CD8-positive, alpha-beta memory T cell (primary cell): Measurements from ENCODE around the gene CEP192. TPM values are rescaled to one million over a fixed set of nuclear protein-coding genes. Genes with fewer than 3 reads are reported as not detected.
"Not testable (repeated sequence)": the region's sequence is repeated elsewhere in the genome, so short reads cannot be mapped to it uniquely, and the experiment has no call there.

ENCODE experiments used
- CTCF ChIA-PET: fragments of 350-600 bp; sonication (Branson Sonifier 250); formaldehyde crosslinking; loops from one replicate; lab custom pipeline; 2021; ENCODE audit warnings: antibody characterized with exemption; lab: Charles Lee
- POLR2A ChIA-PET: fragments of 350-600 bp; sonication (Branson Sonifier 250); formaldehyde crosslinking; loops from one replicate; lab custom pipeline; 2021; ENCODE audit warnings: antibody characterized with exemption; lab: Charles Lee
- DNase-seq, 5 donors: peaks; one replicate each; pipeline versions ENCODE4 v3.0.0 to v3.0.0-alpha.2; 2020 to 2022; ENCODE audit warnings: mixed read lengths in 1 of 5
- H3K27ac ChIP-seq: one replicate; pipeline ENCODE4 v1.7.0; 2013; ENCODE audit warnings: low read depth, mild to moderate bottlenecking, low read length, moderate library complexity
- H3K27me3 ChIP-seq: 2 replicates; pipeline ENCODE4 v1.7.0; 2013; ENCODE audit warnings: low read length, mild to moderate bottlenecking; ENCODE audit not compliant: insufficient read depth, poor library complexity, severe bottlenecking
- H3K36me3 ChIP-seq: 2 replicates; pipeline ENCODE4 v1.7.0; 2013; ENCODE audit warnings: mild to moderate bottlenecking, low read length, moderate library complexity; ENCODE audit not compliant: insufficient read depth
- H3K4me1 ChIP-seq: 2 replicates; pipeline ENCODE4 v1.7.0; 2013; ENCODE audit warnings: mild to moderate bottlenecking, low read length, moderate library complexity; ENCODE audit not compliant: insufficient read depth
- H3K4me3 ChIP-seq: 2 replicates; pipeline ENCODE4 v1.7.0; 2013; ENCODE audit warnings: mild to moderate bottlenecking, low read length
- H3K9me3 ChIP-seq: 2 replicates; pipeline ENCODE4 v1.7.0; 2013; ENCODE audit warnings: mild to moderate bottlenecking, low read length
- H3K27ac Mint-ChIP-seq, 8 donors: one replicate each; pipeline ENCODE4 v1.8.0; 2020 to 2021; ENCODE audit warnings: mixed read lengths in 8 of 8, mild to moderate bottlenecking in 6 of 8, inconsistent platforms in 3 of 8, moderate library complexity in 3 of 8
- H3K27me3 Mint-ChIP-seq, 2 donors: one replicate each; pipeline ENCODE4 v1.8.0; 2020 to 2021; ENCODE audit warnings: mixed read lengths in 2 of 2, mild to moderate bottlenecking in 1 of 2, moderate library complexity in 1 of 2
- H3K36me3 Mint-ChIP-seq, 3 donors: one replicate each; pipeline ENCODE4 v1.8.0; 2020 to 2021; ENCODE audit warnings: mixed read lengths in 3 of 3, inconsistent platforms in 1 of 3, mild to moderate bottlenecking in 1 of 3
- H3K4me1 Mint-ChIP-seq, 3 donors: one replicate each; pipeline ENCODE4 v1.8.0; 2020 to 2021; ENCODE audit warnings: mixed read lengths in 3 of 3, inconsistent platforms in 1 of 3, mild to moderate bottlenecking in 1 of 3
- H3K4me3 Mint-ChIP-seq, 7 donors: one replicate each; pipeline ENCODE4 v1.8.0; 2020 to 2021; ENCODE audit warnings: mixed read lengths in 7 of 7, mild to moderate bottlenecking in 6 of 7, moderate library complexity in 4 of 7, inconsistent platforms in 2 of 7
- H3K9me3 Mint-ChIP-seq, 5 donors: one replicate each; pipeline ENCODE4 v1.8.0; 2020 to 2022; ENCODE audit warnings: mixed read lengths in 5 of 5, mild to moderate bottlenecking in 3 of 5, moderate library complexity in 2 of 5, inconsistent platforms in 1 of 5
- polyA plus RNA-seq: library from polyadenylated mRNA; unstranded; fragments of 300-500 nt; fragmentation: Illumina TruSeq; gene quantifications from one replicate; pipeline ENCODE4 v1.2.3, GENCODE V29; 2021
- total RNA-seq, 2 experiments: library from RNA; stranded (reverse); gene quantifications; one replicate each; pipeline ENCODE4 v1.2.3, GENCODE V29; 2021

CEP192 gene
- total and polyA plus RNA-seq, 3 experiments from 2014 or later = 6.5 to 24.3 (median 21.9) TPM

GRCh38 chr18:12976305-12976704, 14.9 kb upstream of the CEP192 start:
- Histone ChIP-seq H3K27ac (no peak overlapping the region), H3K9me3 (no peaks in the 10 kb centered on the region), H3K27me3 (no peaks in the 10 kb centered on the region), H3K4me3 (no peak overlapping the region), H3K36me3 (peaks cover 17% of the 10 kb centered on the region), H3K4me1 (no peaks in the 10 kb centered on the region)
- Mint-ChIP-seq H3K4me3 (no peak overlapping the region), H3K4me1 (peaks cover 0 to 4% (median 3%) of the 10 kb centered on the region in 3 donors), H3K36me3 (peaks cover 9 to 57% (median 22%) of the 10 kb centered on the region in 3 donors), H3K9me3 (no peaks in the 10 kb centered on the region), H3K27ac (no peak overlapping the region), H3K27me3 (no peaks in the 10 kb centered on the region)
- ChIA-PET CTCF (no interaction called here), POLR2A (no interaction called here)
- DNase-seq = no peak

- H3K9me3 Mint-ChIP-seq, DNase-seq, H3K4me3 Mint-ChIP-seq, H3K9me3 ChIP-seq, H3K27me3 ChIP-seq, POLR2A ChIA-PET, H3K36me3 ChIP-seq, H3K4me1 Mint-ChIP-seq, H3K4me1 ChIP-seq, H3K27me3 Mint-ChIP-seq, H3K27ac Mint-ChIP-seq, CTCF ChIA-PET, H3K4me3 ChIP-seq, H3K27ac ChIP-seq: not testable (repeated sequence)
- H3K36me3 Mint-ChIP-seq = peaks cover 0 to 50% (median 15%) of the 10 kb centered on the region in 3 donors
These were observed 11.1 kb upstream of the CEP192 start for GRCh38 chr18:12980065-12980464.

GRCh38 chr18:12989397-12990122, 1.6 kb upstream of the CEP192 start:
- POLR2A ChIA-PET = interaction anchor here (1.0 to 1.6 kb wide), 2 partner anchors 41 to 106 kb away, joined by 3 to 17 read pairs; partner anchors contain the start of genes PTPN2 and SEH1L
- Histone ChIP-seq H3K4me1 (peaks cover 31% of the 10 kb centered on the region), H3K27ac (no peak overlapping the region), H3K36me3 (no peaks in the 10 kb centered on the region), H3K9me3 (no peaks in the 10 kb centered on the region), H3K4me3 (no peak overlapping the region), H3K27me3 (no peaks in the 10 kb centered on the region)
- CTCF ChIA-PET = interaction anchor here (2.2 kb wide), 1 partner anchor 41 kb away, joined by 5 read pairs; the partner anchor contains the start of gene SEH1L
- Mint-ChIP-seq H3K27ac (peak overlapping the region; percentile 26 to 96 (median 88)), H3K4me3 (peak overlapping the region; percentile 93 to 100 (median 97)), H3K36me3 (peaks cover 0 to 19% (median 3%) of the 10 kb centered on the region in 3 donors), H3K4me1 (peaks cover 15 to 20% (median 16%) of the 10 kb centered on the region in 3 donors), H3K9me3 (peaks cover 0 to 2% (median 0%) of the 10 kb centered on the region in 5 donors), H3K27me3 (no peaks in the 10 kb centered on the region)
- DNase-seq = no peak

- DNase-seq = peak in 3 of 5 donors; percentile 3 to 54 (median 42)
- Histone ChIP-seq H3K27me3 (no peaks in the 10 kb centered on the region), H3K36me3 (no peaks in the 10 kb centered on the region), H3K4me3 (peak overlapping the region; percentile 78), H3K4me1 (peaks cover 33% of the 10 kb centered on the region), H3K27ac (peak overlapping the region; percentile 79), H3K9me3 (no peaks in the 10 kb centered on the region)
- ChIA-PET CTCF (interaction anchor here (0.6 to 2.2 kb wide), 3 partner anchors 11 to 680 kb away, joined by 3 to 7 read pairs (median 5); partner anchors contain the start of gene SEH1L), POLR2A (interaction anchor here (1.0 to 1.6 kb wide), 3 partner anchors 42 to 106 kb away, joined by 3 to 17 read pairs (median 11); partner anchors contain the start of genes PTPN2 and SEH1L)
- H3K27ac Mint-ChIP-seq = peak overlapping the region; percentile 3 to 96 (median 88)
- H3K9me3 Mint-ChIP-seq = peaks cover 0 to 2% (median 0%) of the 10 kb centered on the region in 5 donors
- peak overlapping the region; percentile 93 to 100 (median 97) for H3K4me3 Mint-ChIP-seq
- peaks cover 15 to 20% (median 16%) of the 10 kb centered on the region in 3 donors for H3K4me1 Mint-ChIP-seq
- H3K27me3 Mint-ChIP-seq = no peaks in the 10 kb centered on the region
- H3K36me3 Mint-ChIP-seq = peaks cover 0 to 17% (median 3%) of the 10 kb centered on the region in 3 donors
These were observed 1.1 kb upstream of the CEP192 start for GRCh38 chr18:12990123-12990475.

- H3K27ac ChIP-seq = peak overlapping the region; percentile 79
- Mint-ChIP-seq H3K4me1 (peaks cover 15 to 20% (median 16%) of the 10 kb centered on the region in 3 donors), H3K9me3 (peaks cover 0 to 2% (median 0%) of the 10 kb centered on the region in 5 donors), H3K27ac (peak overlapping the region; percentile 79 to 97 (median 93)), H3K27me3 (no peaks in the 10 kb centered on the region), H3K36me3 (peaks cover 0 to 14% (median 3%) of the 10 kb centered on the region in 3 donors), H3K4me3 (peak overlapping the region; percentile 93 to 100 (median 97))
- ChIA-PET CTCF (interaction anchor here (0.6 to 2.2 kb wide), 6 partner anchors 10 to 681 kb away, joined by 3 to 7 read pairs (median 4); partner anchors contain the start of gene SEH1L), POLR2A (interaction anchor here (0.8 to 2.0 kb wide), 7 partner anchors 43 to 613 kb away, joined by 3 to 17 read pairs (median 8); partner anchors contain the start of genes AFG3L2, CEP76, PSMG2 and PTPN2)
- H3K27me3 ChIP-seq = no peaks in the 10 kb centered on the region
- H3K36me3 ChIP-seq = no peaks in the 10 kb centered on the region
- H3K9me3 ChIP-seq = no peaks in the 10 kb centered on the region
- DNase-seq = no peak
- H3K4me3 ChIP-seq = peak overlapping the region; percentile 78
- peaks cover 36% of the 10 kb centered on the region for H3K4me1 ChIP-seq
These were observed 558 bp upstream of the CEP192 start for GRCh38 chr18:12990641-12990966.

- H3K4me3 ChIP-seq = peak overlapping the region; percentile 78
- Mint-ChIP-seq H3K27ac (peak overlapping the region; percentile 86 to 97 (median 94)), H3K9me3 (peaks cover 0 to 2% (median 0%) of the 10 kb centered on the region in 5 donors), H3K36me3 (peaks cover 0 to 14% (median under 1%) of the 10 kb centered on the region in 3 donors), H3K4me3 (peak overlapping the region; percentile 93 to 100 (median 97)), H3K4me1 (peaks cover 15 to 20% (median 16%) of the 10 kb centered on the region in 3 donors), H3K27me3 (no peaks in the 10 kb centered on the region)
- peak overlapping the region; percentile 79 for H3K27ac ChIP-seq
- H3K27me3 ChIP-seq = no peaks in the 10 kb centered on the region
- H3K9me3 ChIP-seq = no peaks in the 10 kb centered on the region
- H3K4me1 ChIP-seq = peaks cover 43% of the 10 kb centered on the region
- ChIA-PET CTCF (interaction anchor here (1.3 to 1.9 kb wide), 3 partner anchors 9 to 22 kb away, joined by 3 to 7 read pairs (median 6); no protein-coding TSS in a partner anchor), POLR2A (interaction anchor here (1.4 to 2.0 kb wide), 2 partner anchors 145 to 289 kb away, joined by 7 to 11 read pairs; partner anchors contain the start of genes CEP76 and PSMG2)
- H3K36me3 ChIP-seq = no peaks in the 10 kb centered on the region
- DNase-seq = no peak
These were observed 638 bp downstream of the CEP192 start for GRCh38 chr18:12991821-12992179.

- Mint-ChIP-seq H3K9me3 (peaks cover 0 to 2% (median 0%) of the 10 kb centered on the region in 5 donors), H3K4me3 (peak overlapping the region in 2 of 7 donors; percentile 97 to 98), H3K4me1 (peaks cover 15 to 21% (median 20%) of the 10 kb centered on the region in 3 donors), H3K27ac (peak overlapping the region in 1 of 8 donors; percentile 66), H3K27me3 (no peaks in the 10 kb centered on the region), H3K36me3 (peaks cover 0 to 13% (median 0%) of the 10 kb centered on the region in 3 donors)
- ChIA-PET POLR2A (no interaction called here), CTCF (no interaction called here)
- peaks cover 48% of the 10 kb centered on the region for H3K4me1 ChIP-seq
- no peak for DNase-seq
- no peak overlapping the region for H3K4me3 ChIP-seq
- H3K9me3 ChIP-seq = no peaks in the 10 kb centered on the region
- no peaks in the 10 kb centered on the region for H3K27me3 ChIP-seq
- no peak overlapping the region for H3K27ac ChIP-seq
- H3K36me3 ChIP-seq = no peaks in the 10 kb centered on the region
These were observed 2.3 kb downstream of the CEP192 start for GRCh38 chr18:12993439-12993838.
